ENCODE data around the gene TRAPPC10.
"Not testable (repeated sequence)": the region's sequence is repeated elsewhere in the genome, so short reads cannot be mapped to it uniquely, and the experiment has no call there.

TRAPPC10 gene

GRCh38 chr21:44084496-44085241, 72.6 kb downstream of the TRAPPC10 start:
- DNase-seq (ENCODE audit: insufficient read length, low spot score) (no peak), FAIRE-seq (no peak)

GRCh38 chr21:44085491-44086321, 73.6 kb downstream of the TRAPPC10 start:
- FAIRE-seq (no peak), DNase-seq (ENCODE audit: insufficient read length, low spot score) (no peak)

GRCh38 chr21:44086636-44087425, 74.7 kb downstream of the TRAPPC10 start:
- no peak for FAIRE-seq
- no peak for DNase-seq (ENCODE audit: insufficient read length, low spot score)

- FAIRE-seq (no peak), DNase-seq (ENCODE audit: insufficient read length, low spot score) (no peak)
These were observed 75.6 kb downstream of the TRAPPC10 start for GRCh38 chr21:44087426-44088400.

- DNase-seq (ENCODE audit: insufficient read length, low spot score) (no peak), FAIRE-seq (no peak)
These were observed 76.3 kb downstream of the TRAPPC10 start for GRCh38 chr21:44088401-44088780.

GRCh38 chr21:44089001-44089911, 77.1 kb downstream of the TRAPPC10 start:
- DNase-seq (ENCODE audit: insufficient read length, low spot score) (no peak), FAIRE-seq (no peak)

- no peak for FAIRE-seq
- no peak for DNase-seq (ENCODE audit: insufficient read length, low spot score)
These were observed 78.2 kb downstream of the TRAPPC10 start for GRCh38 chr21:44090325-44090724.

GRCh38 chr21:44092211-44092610, 80.1 kb downstream of the TRAPPC10 start:
- DNase-seq (ENCODE audit: insufficient read length, low spot score) (no peak), FAIRE-seq (no peak)

GRCh38 chr21:44093761-44094160, 81.7 kb downstream of the TRAPPC10 start:
- DNase-seq (ENCODE audit: insufficient read length, low spot score) (no peak), FAIRE-seq (no peak)

- no peak for FAIRE-seq
These were observed 82.7 kb downstream of the TRAPPC10 start for GRCh38 chr21:44094832-44095231.

GRCh38 chr21:44098507-44098906, 86.4 kb downstream of the TRAPPC10 start:
- not testable (repeated sequence) for FAIRE-seq; DNase-seq (ENCODE audit: insufficient read length, low spot score)

More at GRCh38 chr21:44094832-44095231, 82.7 kb downstream of the TRAPPC10 start:
- DNase-seq (ENCODE audit: insufficient read length, low spot score): no peak

- FAIRE-seq; DNase-seq (ENCODE audit: insufficient read length, low spot score): not testable (repeated sequence)
These were observed 86.9 kb downstream of the TRAPPC10 start for GRCh38 chr21:44098964-44099363.

- peak; percentile 98 for FAIRE-seq
- not testable (repeated sequence) for DNase-seq (ENCODE audit: insufficient read length, low spot score)
These were observed 95.0 kb downstream of the TRAPPC10 start, which contains the start of gene PWP2 for GRCh38 chr21:44107026-44107501. Gene PWP2, plus strand, starts transcription at chr21:44107399. Its CDS starts 18 bp downstream, at chr21:44107417.

GRCh38 chr21:44107589-44107988, 95.5 kb downstream of the TRAPPC10 start:
- DNase-seq (ENCODE audit: insufficient read length, low spot score); FAIRE-seq: not testable (repeated sequence)

GRCh38 chr21:44113702-44114371, 101.7 kb downstream of the TRAPPC10 start:
- FAIRE-seq; DNase-seq (ENCODE audit: insufficient read length, low spot score): not testable (repeated sequence)

GRCh38 chr21:44122131-44122530, 110.0 kb downstream of the TRAPPC10 start:
- not testable (repeated sequence) for FAIRE-seq; DNase-seq (ENCODE audit: insufficient read length, low spot score)

- FAIRE-seq: not testable (repeated sequence)
These were observed 115.7 kb downstream of the TRAPPC10 start for GRCh38 chr21:44127827-44128226.

GRCh38 chr21:44133715-44134057, 121.6 kb downstream of the TRAPPC10 start:
- DNase-seq (ENCODE audit: insufficient read length, low spot score); FAIRE-seq: not testable (repeated sequence)

More at GRCh38 chr21:44127827-44128226, 115.7 kb downstream of the TRAPPC10 start:
- DNase-seq (ENCODE audit: insufficient read length, low spot score): not testable (repeated sequence)

Data from HTR-8/SVneo (cell line).